T-cell (primary cell): ENCODE measurements around the gene SLC26A11. TPM values are rescaled to one million over a fixed set of nuclear protein-coding genes. Genes with fewer than 3 reads are reported as not detected.
A peak's percentile ranks its signal among the peaks of the same experiment; 100 is the strongest.

Experiments used
- ATAC-seq, 4 experiments: fragments of 200-7000 bp in 3 of 4; fragments of 150-1000 bp in 1 of 4; cut with Tn5 transposase; replicated peaks in 1 of 4; 1 replicate in 3 of 4; 2 replicates in 1 of 4; pipeline ENCODE4 v1.10.0; 2021; ENCODE audit warnings: moderate library complexity in 3 of 4, mild to moderate bottlenecking in 2 of 4, moderate number of reproducible peaks in 1 of 4
- CTCF ChIA-PET, 2 donors: fragments of 300-600 bp; sonication (Branson Sonifier 250); formaldehyde crosslinking; loops; one replicate each; lab custom pipeline; 2022; ENCODE audit warnings: antibody characterized with exemption in 2 of 2; lab: Charles Lee
- POLR2A ChIA-PET, 2 donors: fragments of 300-600 bp; sonication (Branson Sonifier 250); formaldehyde crosslinking; loops; one replicate each; lab custom pipeline; 2022; ENCODE audit warnings: antibody characterized with exemption in 2 of 2; lab: Charles Lee
- DNase-seq, 35 experiments: peaks; one replicate each; pipeline versions ENCODE4 v3.0.0 to v3.0.0-alpha.2; 2013 to 2023
- H3K27ac ChIP-seq: one replicate; pipeline ENCODE4 v1.5.1; 2013; ENCODE audit warnings: low read length
- H3K27me3 ChIP-seq, 2 experiments: replicated peaks in 1 of 2; 1 replicate in 1 of 2; 2 replicates in 1 of 2; pipeline versions ENCODE4 v1.6.1 to v1.7.0; 2013; ENCODE audit warnings: low read length in 1 of 2, mixed read lengths in 1 of 2; ENCODE audit not compliant: control insufficient read depth in 2 of 2, insufficient read depth in 2 of 2; ENCODE audit errors: extremely low read depth in 1 of 2
- H3K36me3 ChIP-seq, 2 donors: 1 replicate in 1 of 2; 2 replicates in 1 of 2; pipeline versions ENCODE4 v1.6.1 to v1.7.0; 2013; ENCODE audit warnings: low read length in 1 of 2; ENCODE audit not compliant: control insufficient read depth in 2 of 2, insufficient read depth in 1 of 2; ENCODE audit errors: extremely low read depth in 1 of 2
- H3K4me1 ChIP-seq, 2 experiments: 1 replicate in 1 of 2; 2 replicates in 1 of 2; pipeline versions ENCODE4 v1.6.1 to v1.7.0; 2013; ENCODE audit warnings: low read length in 2 of 2, mixed read lengths in 1 of 2; ENCODE audit not compliant: insufficient read depth in 2 of 2, control insufficient read depth in 1 of 2; ENCODE audit errors: extremely low read depth in 1 of 2
- H3K4me3 ChIP-seq, 2 donors: 1 replicate in 1 of 2; 2 replicates in 1 of 2; pipeline versions ENCODE4 v1.5.1 to v1.7.0; 2013; ENCODE audit warnings: mild to moderate bottlenecking in 2 of 2, low read length in 1 of 2, moderate library complexity in 1 of 2; ENCODE audit not compliant: control insufficient read depth in 1 of 2; ENCODE audit errors: extremely low read depth in 1 of 2
- H3K9me3 ChIP-seq: 2 replicates; pipeline ENCODE4 v1.7.0; 2013
- H3K27ac Mint-ChIP-seq, 2 donors: one replicate each; pipeline ENCODE4 v1.8.0; 2020 to 2021; ENCODE audit warnings: mild to moderate bottlenecking in 2 of 2, mixed read lengths in 2 of 2
- H3K27me3 Mint-ChIP-seq, 2 donors: one replicate each; pipeline ENCODE4 v1.8.0; 2021 to 2022; ENCODE audit warnings: mixed read lengths in 2 of 2
- H3K36me3 Mint-ChIP-seq: one replicate; pipeline ENCODE4 v1.8.0; 2021; ENCODE audit warnings: mixed read lengths
- H3K4me1 Mint-ChIP-seq, 3 donors: one replicate each; pipeline ENCODE4 v1.8.0; 2020 to 2022; ENCODE audit warnings: mixed read lengths in 3 of 3, mild to moderate bottlenecking in 1 of 3
- H3K4me3 Mint-ChIP-seq, 3 donors: one replicate each; pipeline ENCODE4 v1.8.0; 2020 to 2022; ENCODE audit warnings: mild to moderate bottlenecking in 3 of 3, mixed read lengths in 3 of 3, moderate library complexity in 3 of 3
- H3K9me3 Mint-ChIP-seq, 3 donors: one replicate each; pipeline ENCODE4 v1.8.0; 2020 to 2022; ENCODE audit warnings: mixed read lengths in 3 of 3
- WGBS: methylation state at CpG from one replicate; pipeline ENCODE4 v1.1.5; 2013; ENCODE audit warnings: missing lambda C conversion rate; ENCODE audit not compliant: insufficient coverage; 5-methylcytosine and 5-hydroxymethylcytosine counted together
- total RNA-seq, 35 experiments: library from RNA in 6 of 35; stranded (reverse) in 6 of 35; fragments of 120-200 nt in 1 of 35; gene quantifications; one replicate each; pipeline versions ENCODE4 v1.2.1 to v1.2.4 and lab custom pipeline; 2013 to 2026

Gene SLC26A11
- total RNA-seq, 5 donors from 2014 or later (not counting 1 experiment from before 2014, with no cell fraction given) = 45.9 to 123 (median 112) TPM

DNA sequence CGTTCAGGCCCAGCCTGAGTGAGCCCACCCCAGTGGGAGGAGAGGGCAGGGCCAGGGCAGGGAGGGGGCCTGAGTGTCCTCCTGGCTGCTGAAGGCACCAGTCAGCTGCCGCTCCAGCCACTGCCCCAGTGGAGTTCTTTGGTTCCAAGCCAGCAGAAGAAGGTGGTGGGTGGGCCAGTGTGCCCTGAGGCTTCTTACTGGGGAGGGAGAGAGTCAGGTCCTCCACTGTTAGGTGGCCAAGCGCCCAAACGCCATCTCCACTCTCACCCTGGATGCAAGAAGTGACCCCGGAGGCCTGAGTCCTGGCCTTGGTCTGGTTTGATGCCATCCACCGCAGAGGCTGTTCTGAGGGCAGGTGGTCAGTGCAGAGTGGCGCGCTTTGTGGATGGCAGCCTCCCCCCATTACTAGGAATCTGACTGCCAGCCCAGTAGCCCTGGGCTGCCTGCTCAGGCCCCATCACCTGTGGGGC lies 42.6 kb downstream of the SLC26A11 start:
- peak overlapping the region; percentile 79 to 86 for H3K4me3 ChIP-seq
- ATAC-seq (no peak), DNase-seq (no peak)
- H3K4me1 ChIP-seq = peaks cover 24 to 80% of the 10 kb centered on the region in 2 experiments
- ChIA-PET CTCF (no interaction called here), POLR2A (no interaction called here)
- no peaks in the 10 kb centered on the region for H3K27me3 ChIP-seq
- peak overlapping the region; percentile 89 for H3K27ac ChIP-seq
- 84% methylated on average over 6 of the region's 8 CpGs for WGBS
- peaks cover 17% of the 10 kb centered on the region for H3K36me3 Mint-ChIP-seq
- H3K27ac Mint-ChIP-seq = peak overlapping the region; percentile 94
- peaks cover 63 to 69% (median 64%) of the 10 kb centered on the region in 3 donors for H3K4me1 Mint-ChIP-seq
- H3K27me3 Mint-ChIP-seq = no peaks in the 10 kb centered on the region
- H3K4me3 Mint-ChIP-seq = peak overlapping the region; percentile 86 to 96 (median 94)
- no peaks in the 10 kb centered on the region for H3K9me3 ChIP-seq
- peaks cover 7 to 16% of the 10 kb centered on the region in 2 donors for H3K36me3 ChIP-seq
- no peaks in the 10 kb centered on the region for H3K9me3 Mint-ChIP-seq

DNA sequence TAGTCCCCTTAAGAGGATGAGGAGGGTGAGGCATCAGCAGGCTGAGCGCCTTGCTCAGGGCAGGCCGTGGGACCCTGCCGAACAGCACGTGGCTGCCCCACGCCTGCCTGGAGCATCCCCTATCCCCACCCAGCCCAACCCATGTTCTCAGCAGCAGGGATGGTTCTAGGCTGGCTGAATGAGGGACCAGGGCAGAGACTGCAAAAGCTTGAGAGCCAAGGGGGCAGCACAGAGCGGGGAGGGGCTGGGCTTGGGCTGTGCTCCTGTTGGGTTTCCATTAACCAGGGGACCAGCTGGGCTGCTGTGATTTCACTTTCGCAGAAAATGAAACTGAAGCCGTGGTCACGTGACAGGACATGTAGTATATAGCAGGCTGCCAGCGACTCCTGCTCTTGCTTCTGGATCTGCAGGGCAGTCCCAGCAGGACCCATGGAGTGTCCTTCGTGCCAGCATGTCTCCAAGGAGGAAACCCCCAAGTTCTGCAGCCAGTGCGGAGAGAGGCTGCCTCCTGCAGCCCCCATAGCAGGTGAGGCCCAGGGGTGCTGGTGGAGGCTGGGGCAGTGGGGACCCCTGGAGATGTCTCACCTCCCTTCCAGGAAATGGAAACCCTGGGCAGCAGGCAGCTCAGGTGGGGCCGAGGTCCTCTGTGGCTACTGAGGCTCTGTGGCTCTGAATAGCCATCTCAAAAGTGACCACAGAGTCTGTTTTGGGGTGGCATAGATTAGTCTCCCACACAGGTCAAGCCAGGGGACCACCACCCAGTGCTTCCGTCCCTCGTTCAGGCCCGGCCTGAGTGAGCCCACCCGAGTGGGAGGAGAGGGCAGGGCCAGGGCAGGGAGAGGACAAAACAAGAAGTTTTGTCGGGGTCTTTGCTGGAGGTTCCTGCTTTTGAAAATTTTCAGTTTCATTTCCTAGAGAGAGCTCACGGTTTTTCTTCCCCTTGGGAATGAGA lies 43.3 kb downstream of the SLC26A11 start:
- 3% methylated on average over 12 of the region's 19 CpGs for WGBS

DNA sequence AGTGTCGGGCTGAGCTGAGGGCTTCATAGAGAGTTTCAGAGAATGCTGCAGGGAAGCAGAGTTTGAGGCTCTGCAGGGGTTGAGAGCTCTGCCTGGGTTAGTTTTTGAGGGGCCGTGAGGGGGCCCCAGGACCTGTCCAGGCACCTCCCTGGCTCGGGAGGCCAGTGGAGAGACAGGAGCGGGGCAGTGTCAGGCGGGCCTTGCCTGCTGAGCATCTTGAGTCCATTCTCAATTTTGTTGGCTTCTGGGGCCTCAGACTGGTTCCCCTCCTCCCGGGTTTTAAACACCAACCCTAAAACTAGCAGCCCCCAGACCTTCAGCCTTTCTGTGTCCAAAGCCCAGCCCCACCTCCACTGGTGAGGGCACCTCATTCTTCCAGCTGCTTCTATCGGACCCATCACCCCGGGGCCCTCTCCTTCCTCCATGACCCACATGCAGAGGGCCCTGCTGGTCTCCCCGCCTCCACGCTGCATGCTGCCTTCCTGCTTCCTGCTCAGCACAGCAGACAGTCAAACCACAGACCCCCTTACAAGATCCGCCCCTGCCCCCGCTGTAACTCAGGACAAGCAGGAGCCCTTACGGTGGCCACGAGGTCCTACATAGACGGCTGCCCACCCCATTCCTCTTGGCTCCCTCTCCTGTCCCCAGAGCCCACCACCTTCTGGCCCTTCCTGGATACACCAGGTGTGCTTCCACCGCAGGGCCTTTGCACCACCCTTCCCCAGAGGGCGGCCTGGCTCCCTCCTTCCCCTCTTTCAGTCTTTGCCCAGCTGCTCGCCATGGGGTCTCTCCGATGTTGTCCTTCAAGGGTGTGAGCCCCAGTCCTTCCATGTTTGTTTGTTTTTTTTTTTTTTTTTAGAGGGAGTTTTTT lies 44.2 kb downstream of the SLC26A11 start:
- no peaks in the 10 kb centered on the region for H3K27me3 Mint-ChIP-seq
- peak overlapping the region; percentile 94 for H3K27ac Mint-ChIP-seq
- ChIA-PET CTCF (interaction anchor here (0.6 to 1.2 kb wide), 3 partner anchors 11 to 31 kb away, joined by 3 to 4 read pairs (median 4); no protein-coding TSS in a partner anchor), POLR2A (interaction anchor here in 1 of 2 donors (0.6 kb wide), 2 partner anchors 31 to 266 kb away, joined by 3 to 4 read pairs; no protein-coding TSS in a partner anchor)
- ATAC-seq (peak in 2 of 4 experiments; percentile 21 to 24), DNase-seq (peak in 33 of 35 experiments; percentile 24 to 70 (median 46))
- H3K4me1 ChIP-seq = peaks cover 27 to 83% of the 10 kb centered on the region in 2 experiments
- peaks cover 14 to 32% of the 10 kb centered on the region in 2 donors for H3K36me3 ChIP-seq
- peak overlapping the region; percentile 89 for H3K27ac ChIP-seq
- peaks cover 17% of the 10 kb centered on the region for H3K36me3 Mint-ChIP-seq
- no peaks in the 10 kb centered on the region for H3K9me3 Mint-ChIP-seq
- H3K4me3 Mint-ChIP-seq = peak overlapping the region; percentile 86 to 96 (median 94)
- peak overlapping the region; percentile 79 to 99 for H3K4me3 ChIP-seq
- no peaks in the 10 kb centered on the region for H3K27me3 ChIP-seq
- H3K9me3 ChIP-seq = no peaks in the 10 kb centered on the region
- WGBS = 3% methylated on average over 16 of the region's 19 CpGs
- peaks cover 50 to 53% (median 51%) of the 10 kb centered on the region in 3 donors for H3K4me1 Mint-ChIP-seq

More for the DNA sequence above, 43.3 kb downstream of the SLC26A11 start:
- peak; percentile 63 to 93 (median 77) for DNase-seq
- POLR2A ChIA-PET = no interaction called here
- H3K36me3 ChIP-seq = peaks cover 8 to 23% of the 10 kb centered on the region in 2 donors
- peak overlapping the region; percentile 89 for H3K27ac ChIP-seq
- H3K4me1 ChIP-seq = peaks cover 26 to 85% of the 10 kb centered on the region in 2 experiments
- peaks cover 17% of the 10 kb centered on the region for H3K36me3 Mint-ChIP-seq
- peak; percentile 29 to 53 (median 36) for ATAC-seq
- CTCF ChIA-PET = interaction anchor here in 1 of 2 donors (0.6 kb wide), 1 partner anchor 11 kb away, joined by 3 read pairs; no protein-coding TSS in a partner anchor
- H3K9me3 ChIP-seq = no peaks in the 10 kb centered on the region
- H3K27me3 Mint-ChIP-seq = no peaks in the 10 kb centered on the region
- H3K9me3 Mint-ChIP-seq = no peaks in the 10 kb centered on the region
- peaks cover 56 to 62% (median 57%) of the 10 kb centered on the region in 3 donors for H3K4me1 Mint-ChIP-seq
- peak overlapping the region; percentile 94 for H3K27ac Mint-ChIP-seq
- peak overlapping the region; percentile 86 to 96 (median 94) for H3K4me3 Mint-ChIP-seq
- H3K4me3 ChIP-seq = peak overlapping the region; percentile 79 to 99
- no peaks in the 10 kb centered on the region for H3K27me3 ChIP-seq

DNA sequence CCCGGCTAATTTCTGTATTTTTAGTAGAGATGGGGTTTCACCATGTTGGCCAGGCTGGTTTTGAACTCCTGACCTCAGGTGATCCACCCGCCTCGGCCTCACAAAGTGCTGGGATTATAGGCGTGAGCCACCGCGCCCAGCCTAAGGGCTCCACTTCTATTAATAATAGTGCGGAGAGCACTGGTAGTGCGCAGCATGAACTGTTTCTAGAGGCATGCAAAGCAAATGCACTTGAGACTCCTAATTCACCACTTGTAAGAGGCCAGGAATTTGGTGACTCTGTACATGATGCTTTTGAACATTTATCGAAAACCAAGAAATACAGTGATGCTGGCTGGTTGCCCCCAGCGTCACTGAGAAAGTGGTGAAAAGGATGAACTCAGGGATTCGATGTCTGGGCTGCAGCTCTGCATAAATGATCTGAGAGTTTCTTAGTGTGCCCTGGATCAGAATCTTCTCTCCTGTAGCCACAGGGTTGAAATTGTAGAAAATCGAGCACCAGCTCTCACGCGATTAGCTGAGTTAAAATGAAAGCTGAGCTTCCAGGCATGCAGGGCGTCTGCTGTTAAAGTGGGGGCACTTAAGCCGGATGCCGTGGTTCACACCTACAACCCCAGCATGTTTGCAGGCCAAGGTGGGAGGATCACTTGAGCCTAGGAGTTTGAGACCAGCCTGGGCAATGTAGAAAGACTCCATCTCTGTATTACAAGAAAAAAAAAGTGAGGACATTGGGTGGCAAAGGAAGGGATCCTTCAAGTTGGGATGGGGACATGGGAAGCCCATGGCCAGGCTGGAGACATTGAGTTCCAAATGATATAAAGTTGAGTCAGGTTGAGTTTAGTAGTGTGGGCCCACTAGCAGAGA lies 45.2 kb downstream of the SLC26A11 start:
- Histone ChIP-seq H3K9me3 (no peaks in the 10 kb centered on the region), H3K27me3 (no peaks in the 10 kb centered on the region), H3K27ac (peak overlapping the region; percentile 89), H3K4me1 (peaks cover 27 to 84% of the 10 kb centered on the region in 2 experiments), H3K4me3 (peak overlapping the region; percentile 79 to 99), H3K36me3 (peaks cover 14 to 42% of the 10 kb centered on the region in 2 donors)
- Mint-ChIP-seq H3K27me3 (no peaks in the 10 kb centered on the region), H3K27ac (peak overlapping the region; percentile 94), H3K9me3 (no peaks in the 10 kb centered on the region), H3K4me1 (peaks cover 45 to 48% (median 47%) of the 10 kb centered on the region in 3 donors), H3K36me3 (peaks cover 17% of the 10 kb centered on the region), H3K4me3 (peak overlapping the region; percentile 86 to 96 (median 94))
- DNase-seq = peak; percentile 27 to 86 (median 59)
- POLR2A ChIA-PET = interaction anchor here (0.6 kb wide), 3 partner anchors 30 to 267 kb away, joined by 3 to 4 read pairs (median 3); no protein-coding TSS in a partner anchor
- CTCF ChIA-PET = interaction anchor here (0.7 to 1.2 kb wide), 2 partner anchors 12 to 30 kb away, joined by 4 read pairs; no protein-coding TSS in a partner anchor
- 16% methylated on average over 5 of the region's 17 CpGs for WGBS
- ATAC-seq = peak in 3 of 4 experiments; percentile 25 to 53 (median 36)

DNA sequence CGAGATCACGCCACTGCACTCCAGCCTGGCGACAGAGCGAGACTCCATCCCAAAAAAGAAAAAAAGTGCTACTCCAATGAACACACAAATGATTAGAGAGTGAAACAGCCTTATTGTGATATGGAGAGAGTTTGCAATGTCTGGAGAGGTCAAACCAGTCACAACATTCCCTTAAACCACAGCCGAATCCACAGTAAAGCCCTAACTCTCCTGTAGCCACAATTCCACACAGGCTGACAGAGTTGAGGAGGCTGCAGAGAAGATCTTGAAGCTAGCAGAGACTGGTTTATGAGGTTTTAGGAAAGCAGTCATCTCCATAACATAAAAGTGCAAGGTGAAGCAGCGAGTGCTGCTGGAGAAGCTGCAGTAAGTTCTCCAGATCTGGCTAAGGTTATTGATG lies 47.2 kb downstream of the SLC26A11 start:
- Histone ChIP-seq H3K9me3 (no peaks in the 10 kb centered on the region), H3K4me1 (peaks cover 24 to 92% of the 10 kb centered on the region in 2 experiments), H3K27ac (no peak overlapping the region), H3K4me3 (no peak overlapping the region), H3K36me3 (peaks cover 14 to 55% of the 10 kb centered on the region in 2 donors), H3K27me3 (no peaks in the 10 kb centered on the region)
- no peaks in the 10 kb centered on the region for H3K27me3 Mint-ChIP-seq
- H3K9me3 Mint-ChIP-seq = no peaks in the 10 kb centered on the region
- peaks cover 36 to 44% (median 40%) of the 10 kb centered on the region in 3 donors for H3K4me1 Mint-ChIP-seq
- DNase-seq (no peak), ATAC-seq (no peak)
- ChIA-PET CTCF (interaction anchor here in 1 of 2 donors (0.6 kb wide), 2 partner anchors 29 to 1450 kb away, joined by 3 read pairs; no protein-coding TSS in a partner anchor), POLR2A (no interaction called here)
- peaks cover 22% of the 10 kb centered on the region for H3K36me3 Mint-ChIP-seq
- H3K27ac Mint-ChIP-seq = peak overlapping the region; percentile 77 to 78
- peak overlapping the region in 1 of 3 donors; percentile 22 for H3K4me3 Mint-ChIP-seq
- WGBS = no CpG with 5 or more reads among the region's 6 CpGs
